HEK293 (cell line): ENCODE results near the gene RAD51C.

ENCODE experiments used
- CTCF ChIA-PET: fragments of 350-600 bp; formaldehyde crosslinking; extraction: SDS; loops from one replicate; lab custom pipeline; 2021; ENCODE audit warnings: antibody characterized with exemption; lab: Yijun Ruan, JAX
- POLR2A ChIA-PET: fragments of 300-600 bp; formaldehyde crosslinking; extraction: SDS; loops from one replicate; lab custom pipeline; 2020; ENCODE audit warnings: antibody characterized with exemption, inconsistent platforms; lab: Yijun Ruan, JAX
- H3K27ac ChIP-seq: fragments of 200-500 bp; sonication (Bioruptor generic); 2 replicates; pipeline ENCODE4 v1.5.1; 2014; ENCODE audit warnings: low read depth, low read length, control low read depth, inconsistent platforms; ENCODE audit errors: extremely low read depth
- H3K36me3 ChIP-seq, 2 experiments: fragments of 200-500 bp in 1 of 2; sonication (Bioruptor generic) in 1 of 2; 1 replicate in 1 of 2; 2 replicates in 1 of 2; pipeline ENCODE4 v1.5.1; 2014 to 2017; ENCODE audit warnings: inconsistent platforms in 2 of 2, low read length in 2 of 2; ENCODE audit not compliant: control insufficient read depth in 2 of 2, insufficient read depth in 1 of 2
- H3K4me1 ChIP-seq: fragments of 200-500 bp; sonication (Bioruptor generic); 2 replicates; pipeline ENCODE4 v1.5.1; 2014; ENCODE audit warnings: mild to moderate bottlenecking, low read length, inconsistent platforms; ENCODE audit not compliant: control insufficient read depth, insufficient read depth
- H3K4me3 ChIP-seq: 2 replicates; pipeline ENCODE4 v1.5.1; 2011; ENCODE audit warnings: low read depth, mild to moderate bottlenecking, control low read depth, low read length, moderate library complexity
- H3K9me3 ChIP-seq: fragments of 200-500 bp; sonication (Bioruptor generic); 2 replicates; pipeline ENCODE4 v1.5.1; 2014; ENCODE audit warnings: low read depth, low read length, inconsistent platforms; ENCODE audit not compliant: control insufficient read depth, insufficient read depth
- FEZF1 ChIP-seq: fragments of 450-650 bp; formaldehyde crosslinking; IDR thresholded peaks from 2 replicates; pipeline ENCODE4 v1.5.1; 2016; ENCODE audit warnings: missing biosample characterization, missing genetic modification characterization
- KLF7 ChIP-seq: fragments of 450-650 bp; formaldehyde crosslinking; IDR thresholded peaks from 2 replicates; pipeline ENCODE4 v1.5.1; 2016; ENCODE audit warnings: missing biosample characterization, missing genetic modification characterization, borderline replicate concordance
- KLF8 ChIP-seq: fragments of 450-650 bp; formaldehyde crosslinking; IDR thresholded peaks from 2 replicates; pipeline ENCODE4 v1.5.1; 2016; ENCODE audit warnings: missing biosample characterization, missing genetic modification characterization
- PRDM4 ChIP-seq: fragments of 450-650 bp; formaldehyde crosslinking; IDR thresholded peaks from 2 replicates; pipeline ENCODE4 v1.5.1; 2017; ENCODE audit warnings: missing biosample characterization, missing genetic modification characterization
- TCF7L2 ChIP-seq: IDR thresholded peaks from 2 replicates; pipeline ENCODE4 v1.6.1; 2011; ENCODE audit warnings: low read depth, mild to moderate bottlenecking, inconsistent platforms, low read length, moderate library complexity, borderline replicate concordance
- ZBTB21 ChIP-seq: fragments of 450-650 bp; formaldehyde crosslinking; IDR thresholded peaks from 2 replicates; pipeline ENCODE4 v1.5.1; 2017; ENCODE audit warnings: missing biosample characterization, missing genetic modification characterization
- ZFP37 ChIP-seq: fragments of 450-650 bp; formaldehyde crosslinking; IDR thresholded peaks from 2 replicates; pipeline ENCODE4 v1.5.1; 2016; ENCODE audit warnings: missing biosample characterization, missing genetic modification characterization
- ZNF24 ChIP-seq: fragments of 450-650 bp; formaldehyde crosslinking; IDR thresholded peaks from 2 replicates; pipeline ENCODE4 v1.5.1; 2016; ENCODE audit warnings: missing biosample characterization, missing genetic modification characterization
- ZNF248 ChIP-seq: fragments of 450-650 bp; formaldehyde crosslinking; IDR thresholded peaks from 2 replicates; pipeline ENCODE4 v1.5.1; 2017; ENCODE audit warnings: missing biosample characterization, missing genetic modification characterization
- ZNF350 ChIP-seq: fragments of 450-650 bp; formaldehyde crosslinking; IDR thresholded peaks from 2 replicates; pipeline ENCODE4 v1.5.0; 2017; ENCODE audit warnings: missing biosample characterization, mild to moderate bottlenecking, missing genetic modification characterization
- ZNF426 ChIP-seq: fragments of 450-650 bp; formaldehyde crosslinking; IDR thresholded peaks from 2 replicates; pipeline ENCODE4 v1.5.1; 2017; ENCODE audit warnings: missing biosample characterization, missing genetic modification characterization, mild to moderate bottlenecking, inconsistent platforms, moderate library complexity
- ZNF596 ChIP-seq: fragments of 450-650 bp; IDR thresholded peaks from 2 replicates; pipeline ENCODE4 v1.5.0; 2018; ENCODE audit warnings: missing biosample characterization, mild to moderate bottlenecking, missing genetic modification characterization, moderate library complexity
- ZNF645 ChIP-seq: fragments of 450-650 bp; formaldehyde crosslinking; IDR thresholded peaks from 2 replicates; pipeline ENCODE4; 2016; ENCODE audit warnings: missing biosample characterization, missing genetic modification characterization
- ZNF660 ChIP-seq: fragments of 450-650 bp; IDR thresholded peaks from 2 replicates; pipeline ENCODE4 v1.5.1; 2018; ENCODE audit warnings: missing biosample characterization, mild to moderate bottlenecking, missing genetic modification characterization
- ZNF792 ChIP-seq: fragments of 450-650 bp; formaldehyde crosslinking; IDR thresholded peaks from 2 replicates; pipeline ENCODE4 v1.5.1; 2016; ENCODE audit warnings: missing biosample characterization, missing genetic modification characterization
- ZSCAN16 ChIP-seq: fragments of 450-650 bp; formaldehyde crosslinking; IDR thresholded peaks from 2 replicates; pipeline ENCODE4 v1.5.1; 2016; ENCODE audit warnings: missing biosample characterization, missing genetic modification characterization
- ZSCAN30 ChIP-seq: fragments of 450-650 bp; IDR thresholded peaks from 2 replicates; pipeline ENCODE4 v1.5.1; 2018; ENCODE audit warnings: missing biosample characterization, mild to moderate bottlenecking, missing genetic modification characterization, moderate library complexity
- ZXDB ChIP-seq: fragments of 450-650 bp; formaldehyde crosslinking; IDR thresholded peaks from 2 replicates; pipeline ENCODE4 v1.5.1; 2016; ENCODE audit warnings: missing biosample characterization, missing genetic modification characterization
- TF ChIP-seq, protein P1 (sequence below): fragments of 450-650 bp; formaldehyde crosslinking; IDR thresholded peaks from 2 replicates; pipeline ENCODE4 v1.5.1; 2016; ENCODE audit warnings: missing biosample characterization, missing genetic modification characterization
- TF ChIP-seq, protein P2 (sequence below): fragments of 450-650 bp; formaldehyde crosslinking; IDR thresholded peaks from 2 replicates; pipeline ENCODE4 v1.5.1; 2017; ENCODE audit warnings: missing biosample characterization, mild to moderate bottlenecking, missing genetic modification characterization, moderate library complexity

Gene RAD51C

GRCh38 chr17:58755269-58755576, 62.8 kb downstream of the RAD51C start:
- Histone ChIP-seq H3K4me3 (no peak overlapping the region), H3K9me3 (no peaks in the 10 kb centered on the region), H3K4me1 (peaks cover 8% of the 10 kb centered on the region; the same call in 1 of the 2 replicates), H3K36me3 (no peaks in the 10 kb centered on the region), H3K27ac (no peak overlapping the region)
- POLR2A ChIA-PET, result interaction anchor here (0.8 to 1.3 kb wide), 3 partner anchors 9 to 124 kb away, joined by 3 to 9 read pairs (median 4); no protein-coding TSS in a partner anchor
- TF ChIP-seq TCF7L2 (no peak), ZNF660 (tag by site-specific recombination) (no peak), ZXDB (tag by site-specific recombination) (no peak), ZNF350 (no peak), ZNF645 (tag by site-specific recombination) (no peak), KLF8 (no peak), KLF7 (tag by site-specific recombination) (no peak), ZNF596 (tag by site-specific recombination) (no peak), PRDM4 (tag by site-specific recombination) (no peak), FEZF1 (tag by site-specific recombination) (no peak), ZBTB21 (tag by site-specific recombination) (no peak), ZSCAN16 (tag by site-specific recombination) (no peak), ZNF24 (tag by site-specific recombination) (no peak), ZNF426 (tag by site-specific recombination) (no peak), ZNF792 (no peak), ZFP37 (tag by site-specific recombination) (no peak), ZNF248 (tag by site-specific recombination) (no peak), ZSCAN30 (tag by site-specific recombination) (no peak)
- TF ChIP-seq, protein P1, sequence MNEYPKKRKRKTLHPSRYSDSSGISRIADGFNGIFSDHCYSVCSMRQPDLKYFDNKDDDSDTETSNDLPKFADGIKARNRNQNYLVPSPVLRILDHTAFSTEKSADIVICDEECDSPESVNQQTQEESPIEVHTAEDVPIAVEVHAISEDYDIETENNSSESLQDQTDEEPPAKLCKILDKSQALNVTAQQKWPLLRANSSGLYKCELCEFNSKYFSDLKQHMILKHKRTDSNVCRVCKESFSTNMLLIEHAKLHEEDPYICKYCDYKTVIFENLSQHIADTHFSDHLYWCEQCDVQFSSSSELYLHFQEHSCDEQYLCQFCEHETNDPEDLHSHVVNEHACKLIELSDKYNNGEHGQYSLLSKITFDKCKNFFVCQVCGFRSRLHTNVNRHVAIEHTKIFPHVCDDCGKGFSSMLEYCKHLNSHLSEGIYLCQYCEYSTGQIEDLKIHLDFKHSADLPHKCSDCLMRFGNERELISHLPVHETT (tag by site-specific recombination), result no peak
- TF ChIP-seq, protein P2, sequence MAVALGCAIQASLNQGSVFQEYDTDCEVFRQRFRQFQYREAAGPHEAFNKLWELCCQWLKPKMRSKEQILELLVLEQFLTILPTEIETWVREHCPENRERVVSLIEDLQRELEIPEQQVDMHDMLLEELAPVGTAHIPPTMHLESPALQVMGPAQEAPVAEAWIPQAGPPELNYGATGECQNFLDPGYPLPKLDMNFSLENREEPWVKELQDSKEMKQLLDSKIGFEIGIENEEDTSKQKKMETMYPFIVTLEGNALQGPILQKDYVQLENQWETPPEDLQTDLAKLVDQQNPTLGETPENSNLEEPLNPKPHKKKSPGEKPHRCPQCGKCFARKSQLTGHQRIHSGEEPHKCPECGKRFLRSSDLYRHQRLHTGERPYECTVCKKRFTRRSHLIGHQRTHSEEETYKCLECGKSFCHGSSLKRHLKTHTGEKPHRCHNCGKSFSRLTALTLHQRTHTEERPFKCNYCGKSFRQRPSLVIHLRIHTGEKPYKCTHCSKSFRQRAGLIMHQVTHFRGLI, result no peak
- CTCF ChIA-PET, result interaction anchor here (0.7 to 2.2 kb wide), 4 partner anchors 11 to 249 kb away, joined by 3 to 7 read pairs (median 4); no protein-coding TSS in a partner anchor
